Thyroid gland (tissue), 4 donors: ENCODE data around the gene CDH18. TPM values are rescaled to one million over a fixed set of nuclear protein-coding genes. Genes with fewer than 3 reads are reported as not detected.

Experiments
- DNase-seq, 2 donors: peaks; one replicate each; pipeline ENCODE4 v3.0.0-alpha.2; 2019
- H3K27ac ChIP-seq, 3 donors: fragments of 200-600 bp; sonication (generic); 1 replicate in 2 of 3; 2 replicates in 1 of 3; pipeline ENCODE4 v1.5.1; 2016 to 2019; ENCODE audit warnings: mild to moderate bottlenecking in 1 of 3, moderate library complexity in 1 of 3
- H3K27me3 ChIP-seq: fragments of 200-600 bp; sonication (generic); one replicate; pipeline ENCODE4 v1.5.1; 2019
- H3K36me3 ChIP-seq, 2 donors: fragments of 200-600 bp; sonication (generic); one replicate each; pipeline ENCODE4 v1.5.1; 2016 to 2019
- H3K4me1 ChIP-seq, 2 donors: fragments of 200-600 bp; sonication (generic); one replicate each; pipeline ENCODE4 v1.5.1; 2017 to 2019
- H3K4me3 ChIP-seq, 3 donors: fragments of 200-600 bp; sonication (generic); replicated peaks in 1 of 3; 1 replicate in 2 of 3; 2 replicates in 1 of 3; pipeline ENCODE4 v1.5.1; 2016; ENCODE audit warnings: mild to moderate bottlenecking in 1 of 3
- H3K9me3 ChIP-seq: fragments of 200-600 bp; sonication (generic); one replicate; pipeline ENCODE4 v1.5.1; 2017
- CTCF ChIP-seq, 6 experiments: fragments of 200-600 bp in 3 of 6; fragments of 450-650 bp in 3 of 6; sonication (generic) in 3 of 6; IDR thresholded peaks; one replicate each; pipeline ENCODE4 v1.5.1; 2016 to 2019; ENCODE audit warnings: antibody characterized with exemption in 6 of 6, mild to moderate bottlenecking in 2 of 6, inconsistent platforms in 1 of 6, moderate library complexity in 1 of 6
- POLR2A ChIP-seq, 2 donors: fragments of 450-650 bp; IDR thresholded peaks; one replicate each; pipeline ENCODE4 v1.6.1; 2017; ENCODE audit warnings: antibody characterized with exemption in 2 of 2, mild to moderate bottlenecking in 2 of 2, moderate library complexity in 1 of 2
- WGBS, 2 donors: methylation state at CpG; one replicate each; pipeline ENCODE4 v1.1.5; 2017; 5-methylcytosine and 5-hydroxymethylcytosine counted together
- intact Hi-C: fragments of 100-400 bp; cut with DNase I; formaldehyde crosslinking; loops from one replicate; pipeline ENCODE4 v1.15.1; 2023
- total RNA-seq, 4 donors: library from RNA; depleted of rRNA; stranded (reverse); fragments of >200 nt; gene quantifications; one replicate each; pipeline ENCODE4 v1.2.3, GENCODE V29; 2016

The CDH18 gene
- total RNA-seq, 4 donors from 2014 or later, result not detected

GRCh38 chr5:19496056-19496455 is 491.9 kb downstream of the CDH18 start:
- TF ChIP-seq CTCF (IDR thresholded peaks at IDR 0.05) (no peak), POLR2A (IDR thresholded peaks at IDR 0.05) (no peak)
- intact Hi-C loops, result no loop called here
- H3K27me3 ChIP-seq, result no peaks in the 10 kb centered on the region
- no peak overlapping the region for H3K27ac ChIP-seq
- 49 to 70% methylated on average over 2 of the region's 2 CpGs for WGBS, 2 donors
- no peaks in the 10 kb centered on the region for H3K4me1 ChIP-seq
- no peaks in the 10 kb centered on the region for H3K9me3 ChIP-seq
- H3K36me3 ChIP-seq, result no peaks in the 10 kb centered on the region
- no peak overlapping the region for H3K4me3 ChIP-seq
- DNase-seq, result no peak

- TF ChIP-seq CTCF (IDR thresholded peaks at IDR 0.05) (no peak), POLR2A (IDR thresholded peaks at IDR 0.05) (no peak)
- Histone ChIP-seq H3K36me3 (no peaks in the 10 kb centered on the region), H3K9me3 (no peaks in the 10 kb centered on the region), H3K27me3 (no peaks in the 10 kb centered on the region), H3K27ac (no peak overlapping the region), H3K4me1 (no peaks in the 10 kb centered on the region), H3K4me3 (no peak overlapping the region)
- DNase-seq, result no peak
- WGBS, 2 donors, result 64 to 68% methylated on average over 1 of the region's 1 CpG
- intact Hi-C loops, result no loop called here
Measured at GRCh38 chr5:19492861-19493260, 495.1 kb downstream of the CDH18 start.

GRCh38 chr5:19488786-19489185 is 499.2 kb downstream of the CDH18 start:
- no peaks in the 10 kb centered on the region for H3K36me3 ChIP-seq
- no peak for TF ChIP-seq CTCF (IDR thresholded peaks at IDR 0.05)
- TF ChIP-seq POLR2A (IDR thresholded peaks at IDR 0.05), result no peak
- H3K4me1 ChIP-seq, result no peaks in the 10 kb centered on the region
- intact Hi-C loops, result no loop called here
- H3K4me3 ChIP-seq, result no peak overlapping the region
- DNase-seq, result no peak
- no peak overlapping the region for H3K27ac ChIP-seq
- WGBS, 2 donors, result 88 to 95% methylated on average over 3 of the region's 3 CpGs
- H3K27me3 ChIP-seq, result no peaks in the 10 kb centered on the region
- no peaks in the 10 kb centered on the region for H3K9me3 ChIP-seq

- H3K9me3 ChIP-seq, result no peaks in the 10 kb centered on the region
- no peaks in the 10 kb centered on the region for H3K27me3 ChIP-seq
- H3K36me3 ChIP-seq, result no peaks in the 10 kb centered on the region
- H3K27ac ChIP-seq, result no peak overlapping the region
- no peaks in the 10 kb centered on the region for H3K4me1 ChIP-seq
- TF ChIP-seq POLR2A (IDR thresholded peaks at IDR 0.05), result no peak
- TF ChIP-seq CTCF (IDR thresholded peaks at IDR 0.05), result no peak
- no peak overlapping the region for H3K4me3 ChIP-seq
- DNase-seq, result no peak
- intact Hi-C loops, result no loop called here
Measured at GRCh38 chr5:19487480-19487879, 500.5 kb downstream of the CDH18 start.

GRCh38 chr5:19479562-19479961 is 508.4 kb downstream of the CDH18 start:
- Histone ChIP-seq H3K27me3 (no peaks in the 10 kb centered on the region), H3K27ac (no peak overlapping the region), H3K4me3 (no peak overlapping the region), H3K9me3 (no peaks in the 10 kb centered on the region), H3K36me3 (no peaks in the 10 kb centered on the region), H3K4me1 (no peaks in the 10 kb centered on the region)
- WGBS, 2 donors, result 85 to 89% methylated on average over 5 of the region's 5 CpGs
- intact Hi-C loops, result no loop called here
- DNase-seq, result no peak
- no peak for TF ChIP-seq CTCF (IDR thresholded peaks at IDR 0.05)
- no peak for TF ChIP-seq POLR2A (IDR thresholded peaks at IDR 0.05)
